Erythroblast (primary cell): ENCODE data around the gene KLF7.

Experiments used
- GATA1 ChIP-seq: IDR thresholded peaks from 2 replicates; pipeline ENCODE4 v1.6.1; 2011; ENCODE audit warnings: low read depth, mild to moderate bottlenecking, control low read depth, low read length, moderate library complexity
- POLR2A ChIP-seq: IDR thresholded peaks from 2 replicates; pipeline ENCODE4 v1.6.1; 2011; ENCODE audit warnings: mild to moderate bottlenecking, low read length

GRCh38 chr2:207111757-207112156 is 54.0 kb downstream of the KLF7 start:
- TF ChIP-seq POLR2A (no peak), GATA1 (no peak)
